HFFc6 (cell line): Measurements from ENCODE around the gene MEX3B. TPM values are rescaled to one million over a fixed set of nuclear protein-coding genes. Genes with fewer than 3 reads are reported as not detected.
"Not testable (repeated sequence)": the region's sequence is repeated elsewhere in the genome, so short reads cannot be mapped to it uniquely, and the experiment has no call there.

Source experiments
- DNase-seq: peaks from one replicate; pipeline ENCODE4 v3.0.0-alpha.2; 2018
- H3K27ac Mint-ChIP-seq: 2 replicates; pipeline ENCODE4 v1.8.0; 2020; ENCODE audit warnings: mild to moderate bottlenecking, mixed read lengths
- H3K27me3 Mint-ChIP-seq: 2 replicates; pipeline ENCODE4 v1.8.0; 2021; ENCODE audit warnings: mild to moderate bottlenecking, moderate library complexity, mixed read lengths; ENCODE audit not compliant: insufficient read depth
- H3K36me3 Mint-ChIP-seq: 2 replicates; pipeline ENCODE4 v1.8.0; 2021; ENCODE audit warnings: low read depth, mixed read lengths
- H3K4me1 Mint-ChIP-seq: 2 replicates; pipeline ENCODE4 v1.8.0; 2020; ENCODE audit warnings: low read depth, mixed read lengths
- H3K4me3 Mint-ChIP-seq: 2 replicates; pipeline ENCODE4 v1.8.0; 2020; ENCODE audit warnings: mild to moderate bottlenecking, moderate library complexity, mixed read lengths
- H3K9me3 Mint-ChIP-seq: 2 replicates; pipeline ENCODE4 v1.8.0; 2020; ENCODE audit warnings: mild to moderate bottlenecking, mixed read lengths
- CTCF ChIP-seq: fragments of 200-600 bp; sonication (generic); IDR thresholded peaks from 2 replicates; pipeline ENCODE4 v1.5.0; 2021; ENCODE audit warnings: antibody characterized with exemption, mild to moderate bottlenecking
- total RNA-seq, 6 experiments: library from RNA; stranded (reverse); fragmentation: NEBNext Ultra II Directional; extraction: Animal tissue kit (Norgen Biotek cat#: 25700); gene quantifications; 2 replicates in 1 of 6; 3 replicates in 5 of 6; pipeline ENCODE4 v1.2.3, GENCODE V29; 2021

The MEX3B gene
- total RNA-seq, 6 experiments from 2014 or later: 4.0 to 5.4 (median 4.9) TPM

- no peak for TF ChIP-seq CTCF
- Mint-ChIP-seq H3K36me3 (no peaks in the 10 kb centered on the region), H3K9me3 (no peaks in the 10 kb centered on the region), H3K27me3 (peaks cover 5% of the 10 kb centered on the region), H3K27ac (no peak overlapping the region), H3K4me1 (no peaks in the 10 kb centered on the region), H3K4me3 (no peak overlapping the region)
- DNase-seq: no peak
Measured at GRCh38 chr15:82005239-82005638, 40.6 kb downstream of the MEX3B start.

- Mint-ChIP-seq H3K27me3 (no peaks in the 10 kb centered on the region; the same call in 1 of the 2 replicates), H3K4me3 (no peak overlapping the region)
- TF ChIP-seq CTCF: no peak
Measured at GRCh38 chr15:82003916-82004315, 41.9 kb downstream of the MEX3B start.

GRCh38 chr15:81995081-81995480, 50.7 kb downstream of the MEX3B start:
- H3K27ac Mint-ChIP-seq, DNase-seq, H3K36me3 Mint-ChIP-seq, H3K27me3 Mint-ChIP-seq, H3K4me1 Mint-ChIP-seq, H3K4me3 Mint-ChIP-seq: not testable (repeated sequence)
- peaks cover 11% of the 10 kb centered on the region for H3K9me3 Mint-ChIP-seq

More at GRCh38 chr15:82003916-82004315, 41.9 kb downstream of the MEX3B start:
- DNase-seq: no peak
- Mint-ChIP-seq H3K9me3 (no peaks in the 10 kb centered on the region), H3K27ac (no peak overlapping the region), H3K36me3 (no peaks in the 10 kb centered on the region), H3K4me1 (no peaks in the 10 kb centered on the region)

- H3K9me3 Mint-ChIP-seq: peaks cover 11% of the 10 kb centered on the region
- no peak overlapping the region for H3K27ac Mint-ChIP-seq
- H3K4me1 Mint-ChIP-seq: no peaks in the 10 kb centered on the region
- no peak for DNase-seq
- peaks cover 2% of the 10 kb centered on the region for H3K27me3 Mint-ChIP-seq
- TF ChIP-seq CTCF: no peak
- H3K36me3 Mint-ChIP-seq: no peaks in the 10 kb centered on the region
- no peak overlapping the region for H3K4me3 Mint-ChIP-seq
Measured at GRCh38 chr15:81992523-81992922, 53.3 kb downstream of the MEX3B start.

Other genes with a start within 250 kb of the MEX3B start
- gene EFL1, start 216.7 kb upstream of the MEX3B start, total RNA-seq: 10 to 100 TPM; 14.3 to 20.5 (median 18.5) TPM
- gene SAXO2, start 216.8 kb upstream of the MEX3B start, total RNA-seq: 1 to 10 TPM; 1.1 to 2.1 (median 1.4) TPM